HFF-Myc (cell line): ENCODE results near the gene UPF1.

ENCODE experiments used
- DNase-seq: peaks from one replicate; pipeline ENCODE4 v3.0.0-alpha.2; 2011; ENCODE audit warnings: low read depth; ENCODE audit errors: extremely low read depth
- H3K4me3 ChIP-seq: replicated peaks from 2 replicates; pipeline ENCODE4 v1.5.1; 2011; ENCODE audit warnings: low read depth, mild to moderate bottlenecking, control low read depth, low read length
- CTCF ChIP-seq: IDR thresholded peaks from 2 replicates; pipeline ENCODE4 v1.5.1; 2012; ENCODE audit warnings: mild to moderate bottlenecking, low read depth, low read length, control low read depth; ENCODE audit errors: missing control alignments

Gene UPF1

DNA sequence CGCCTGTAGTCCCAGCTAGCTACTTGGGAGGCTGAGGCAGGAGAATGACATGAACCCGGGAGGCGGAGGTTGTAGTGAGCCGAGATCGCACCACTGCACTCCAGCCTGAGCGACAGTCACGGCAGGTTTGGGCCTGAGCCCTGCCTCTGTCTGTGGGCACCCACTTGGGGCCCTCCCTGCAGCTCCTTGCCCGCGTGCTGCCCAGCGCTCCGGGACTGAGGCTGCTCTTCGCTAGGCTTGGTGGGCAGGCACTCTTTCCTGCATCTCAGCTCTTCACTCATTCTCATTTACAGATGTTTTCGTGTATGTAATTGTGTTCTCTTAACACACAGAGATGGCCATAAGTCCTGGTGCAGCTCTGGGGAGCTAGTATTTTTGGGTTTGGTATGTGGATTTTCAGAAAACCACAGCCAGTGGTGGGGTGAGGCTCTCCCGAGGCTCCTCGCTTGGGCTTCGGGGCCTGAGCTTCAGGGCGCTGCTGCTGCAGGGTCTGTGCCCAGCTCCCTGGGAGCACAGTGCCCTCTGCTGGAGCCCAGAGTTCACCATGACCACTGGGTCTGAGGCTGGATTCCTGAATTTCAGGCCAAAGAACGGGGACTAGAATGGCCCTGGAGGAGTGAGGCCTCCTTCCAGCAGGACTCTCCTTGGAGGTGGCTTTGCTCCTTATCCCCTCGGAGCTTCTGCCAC lies 15.2 kb downstream of the UPF1 start:
- H3K4me3 ChIP-seq = no peak overlapping the region
- peak; percentile 61 for DNase-seq
- peak; percentile 96 for TF ChIP-seq CTCF

GRCh38 chr19:18847549-18848463 lies 16.0 kb downstream of the UPF1 start:
- H3K4me3 ChIP-seq = peak overlapping the region; percentile 1; the same call in 1 of the 2 replicates
- peak; percentile 45 for DNase-seq
- no peak for TF ChIP-seq CTCF

- no peak overlapping the region for H3K4me3 ChIP-seq
- no peak for DNase-seq
- no peak for TF ChIP-seq CTCF
Observed at GRCh38 chr19:18848878-18849661, 17.3 kb downstream of the UPF1 start.

DNA sequence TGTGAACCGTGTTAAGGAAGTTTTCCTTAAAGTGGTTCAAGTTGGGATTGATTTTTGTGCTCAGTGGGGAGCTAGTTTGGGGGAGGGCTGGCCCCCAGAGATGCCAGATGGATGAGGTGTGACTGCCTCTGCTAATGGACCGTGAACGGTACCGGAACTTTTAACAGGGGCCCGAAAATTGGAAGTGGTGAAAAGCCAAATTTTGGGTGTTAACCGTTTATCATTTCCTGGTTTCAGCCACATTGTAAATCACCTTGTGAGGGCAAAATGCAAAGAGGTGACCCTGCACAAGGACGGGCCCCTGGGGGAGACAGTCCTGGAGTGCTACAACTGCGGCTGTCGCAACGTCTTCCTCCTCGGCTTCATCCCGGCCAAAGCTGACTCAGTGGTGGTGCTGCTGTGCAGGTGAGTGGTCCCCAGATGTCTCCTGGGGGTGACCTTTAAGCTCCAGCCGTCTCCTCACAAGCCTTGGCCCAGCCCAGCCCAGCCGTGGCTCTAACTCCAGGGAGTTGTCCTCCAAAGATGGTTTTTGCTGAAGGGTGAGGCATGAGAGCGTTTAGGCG lies 18.2 kb downstream of the UPF1 start:
- TF ChIP-seq CTCF = no peak
- H3K4me3 ChIP-seq = no peak overlapping the region
- DNase-seq = no peak

DNA sequence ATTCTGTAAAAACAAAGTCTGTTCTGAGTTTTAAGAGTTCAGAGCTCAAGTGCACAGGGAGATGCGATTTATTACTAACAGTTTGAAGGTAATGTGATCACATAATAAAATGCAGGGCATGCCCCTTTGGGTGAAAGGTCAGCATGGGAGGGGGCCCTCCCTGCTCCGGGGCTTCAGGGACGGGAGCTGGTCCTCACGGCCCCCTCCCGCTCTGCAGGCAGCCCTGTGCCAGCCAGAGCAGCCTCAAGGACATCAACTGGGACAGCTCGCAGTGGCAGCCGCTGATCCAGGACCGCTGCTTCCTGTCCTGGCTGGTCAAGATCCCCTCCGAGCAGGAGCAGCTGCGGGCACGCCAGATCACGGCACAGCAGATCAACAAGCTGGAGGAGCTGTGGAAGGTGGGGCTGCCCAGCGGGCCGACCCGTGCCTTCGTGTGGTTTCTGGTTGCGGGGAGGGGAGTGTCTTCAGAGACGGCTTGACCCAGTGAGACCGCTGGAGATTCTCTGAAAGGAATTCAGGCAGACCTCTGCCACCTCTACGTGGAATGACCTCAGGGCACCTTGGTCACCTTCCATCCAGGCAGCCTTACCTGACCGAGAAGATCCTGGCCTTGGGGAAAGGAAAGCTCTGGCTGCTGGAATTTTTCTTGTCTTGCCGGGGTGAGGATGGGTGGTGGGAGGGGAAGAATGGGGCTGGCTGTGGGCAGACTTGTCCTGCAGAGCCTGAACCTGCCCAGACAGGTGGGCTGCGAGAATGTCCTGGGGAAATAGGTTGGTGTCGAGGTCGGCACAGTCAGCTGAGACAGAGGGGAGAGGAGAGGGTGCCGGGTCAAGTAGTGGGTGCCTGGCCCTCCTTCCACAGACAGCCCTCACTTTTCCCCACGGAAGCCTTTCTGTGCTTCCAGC lies 19.0 kb downstream of the UPF1 start:
- DNase-seq = no peak
- TF ChIP-seq CTCF = no peak
- H3K4me3 ChIP-seq = no peak overlapping the region
